HG02870 (cell line): ENCODE results near the gene CMIP.

Source experiments
- ATAC-seq: cut with Tn5 transposase; IDR thresholded peaks from one replicate; pipeline ENCODE4 v1.9.1; 2021; ENCODE audit warnings: mild to moderate bottlenecking, moderate library complexity; ENCODE audit not compliant: unreplicated experiment

Gene CMIP

DNA sequence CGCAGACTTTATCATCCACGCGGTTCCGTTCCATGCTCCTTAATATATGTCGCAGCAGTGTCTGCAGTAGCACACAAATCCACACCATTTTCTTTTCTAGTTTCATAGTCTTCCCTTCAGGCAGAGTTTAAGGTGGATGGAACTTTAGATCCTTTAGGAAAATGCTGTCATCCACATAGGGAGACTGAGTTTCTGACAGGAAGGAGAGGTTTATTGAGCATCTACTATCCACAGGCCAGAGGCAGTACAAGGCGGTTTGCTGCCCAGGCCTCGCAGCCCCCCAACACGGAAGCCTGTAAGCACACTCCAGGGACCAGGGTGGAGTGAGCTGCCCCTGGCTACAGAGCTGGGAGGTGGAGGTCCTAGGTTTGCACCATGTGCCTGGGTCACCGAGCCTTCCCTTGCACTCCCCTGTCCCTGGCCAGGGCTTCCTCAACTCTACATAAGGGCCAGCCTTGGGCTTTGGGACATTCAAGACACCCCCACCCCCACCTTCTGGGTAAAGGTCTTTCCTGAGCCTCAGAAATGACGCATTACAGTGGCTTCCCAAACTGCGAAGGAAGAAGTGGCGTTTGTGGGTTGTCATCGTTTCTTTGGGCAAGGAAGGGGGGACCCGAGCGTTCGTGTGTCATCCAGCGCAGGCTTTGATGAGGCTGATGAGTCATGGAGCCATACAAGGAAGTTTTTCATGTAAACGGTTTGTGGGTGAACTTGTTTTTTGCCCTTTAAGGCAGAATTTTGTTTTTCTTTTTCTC lies 188.0 kb downstream of the CMIP start:
- ATAC-seq = no peak

DNA sequence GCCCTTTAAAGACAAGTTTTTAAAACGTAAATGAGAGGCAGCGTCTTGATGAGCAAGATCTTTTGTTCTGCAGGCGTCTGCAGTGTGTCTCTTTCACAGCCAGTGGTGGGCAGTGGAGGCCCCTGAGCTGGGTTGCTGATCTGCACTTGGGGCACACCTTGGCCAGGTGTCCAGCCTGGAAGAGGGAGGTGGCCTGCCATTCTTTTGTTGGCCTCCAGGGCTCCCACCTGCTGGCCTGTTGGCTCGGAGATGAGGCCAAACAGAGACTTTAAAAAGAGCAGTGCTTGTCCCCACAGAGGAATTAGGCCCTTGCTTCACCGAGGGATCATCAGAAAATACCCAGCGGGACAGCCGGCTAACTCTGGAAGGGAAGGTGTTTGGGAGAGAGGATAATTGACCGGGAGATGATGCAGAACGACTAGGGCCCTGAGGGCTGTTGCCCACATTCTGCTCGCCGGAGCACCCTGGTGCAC lies 188.6 kb downstream of the CMIP start:
- no peak for ATAC-seq

DNA sequence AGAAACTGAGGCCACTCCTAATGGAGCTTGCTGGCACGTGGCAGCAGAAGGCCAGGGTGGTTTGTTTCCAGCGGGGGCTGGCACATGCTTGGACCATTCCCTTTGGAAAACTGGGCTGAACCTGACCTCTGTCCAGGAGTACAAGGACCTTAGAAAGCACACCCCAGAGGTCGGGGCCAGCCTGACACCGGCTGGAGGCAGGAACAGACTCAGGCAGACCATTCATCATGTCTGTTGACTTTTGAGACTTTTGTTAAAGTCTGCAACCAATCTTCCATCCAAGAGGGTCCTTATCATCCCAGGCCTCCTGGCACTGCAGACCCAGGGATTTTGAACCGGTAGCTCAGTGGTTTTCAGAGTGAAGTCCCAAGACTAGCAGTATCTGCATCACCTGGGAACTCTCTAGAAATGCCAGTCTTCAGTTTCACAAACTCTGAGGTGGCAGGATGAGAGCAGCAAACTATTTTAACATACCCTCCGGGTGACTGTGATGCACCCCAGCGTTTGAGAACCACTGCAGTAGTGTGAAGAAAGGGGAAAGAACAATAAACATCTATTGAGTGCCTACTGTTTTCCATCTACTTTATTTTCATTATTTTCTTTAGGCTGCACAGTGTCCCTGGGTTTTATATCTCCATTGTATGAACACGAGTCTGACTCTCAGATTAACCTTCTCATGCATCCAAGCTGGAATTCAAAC lies 189.2 kb downstream of the CMIP start:
- no peak for ATAC-seq

DNA sequence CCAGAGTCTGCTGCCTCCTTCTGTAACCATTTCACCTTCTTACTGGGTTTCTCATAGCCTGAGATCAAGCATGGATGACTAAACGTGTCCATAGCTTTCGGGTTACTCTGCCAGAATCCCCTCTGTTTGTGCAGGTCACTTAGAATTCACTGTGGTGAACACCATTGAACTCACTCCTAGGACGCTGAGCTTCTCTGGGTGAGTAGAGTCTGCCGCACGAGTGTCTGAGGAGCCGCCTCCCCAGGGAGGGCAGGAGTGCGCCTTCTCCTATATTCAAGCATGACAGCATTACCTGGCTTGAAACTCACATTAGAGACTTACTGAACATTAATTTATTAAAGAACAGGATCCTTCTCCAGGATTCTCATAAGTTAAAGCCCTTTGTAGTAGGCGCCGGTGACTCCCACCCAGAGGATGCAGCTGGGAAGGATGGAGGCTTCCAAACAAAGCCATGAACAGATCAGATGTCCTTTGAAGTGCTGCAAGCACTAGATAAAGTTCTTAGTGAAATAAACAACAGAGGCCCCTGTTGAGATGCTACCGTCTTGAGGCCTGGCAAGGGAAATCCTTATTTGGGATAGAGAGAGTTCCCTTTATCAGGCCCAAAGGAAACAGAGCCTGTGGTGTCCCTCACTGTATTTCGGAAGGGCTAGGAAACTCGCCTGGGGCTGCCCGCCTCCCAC lies 189.9 kb downstream of the CMIP start:
- no peak for ATAC-seq

DNA sequence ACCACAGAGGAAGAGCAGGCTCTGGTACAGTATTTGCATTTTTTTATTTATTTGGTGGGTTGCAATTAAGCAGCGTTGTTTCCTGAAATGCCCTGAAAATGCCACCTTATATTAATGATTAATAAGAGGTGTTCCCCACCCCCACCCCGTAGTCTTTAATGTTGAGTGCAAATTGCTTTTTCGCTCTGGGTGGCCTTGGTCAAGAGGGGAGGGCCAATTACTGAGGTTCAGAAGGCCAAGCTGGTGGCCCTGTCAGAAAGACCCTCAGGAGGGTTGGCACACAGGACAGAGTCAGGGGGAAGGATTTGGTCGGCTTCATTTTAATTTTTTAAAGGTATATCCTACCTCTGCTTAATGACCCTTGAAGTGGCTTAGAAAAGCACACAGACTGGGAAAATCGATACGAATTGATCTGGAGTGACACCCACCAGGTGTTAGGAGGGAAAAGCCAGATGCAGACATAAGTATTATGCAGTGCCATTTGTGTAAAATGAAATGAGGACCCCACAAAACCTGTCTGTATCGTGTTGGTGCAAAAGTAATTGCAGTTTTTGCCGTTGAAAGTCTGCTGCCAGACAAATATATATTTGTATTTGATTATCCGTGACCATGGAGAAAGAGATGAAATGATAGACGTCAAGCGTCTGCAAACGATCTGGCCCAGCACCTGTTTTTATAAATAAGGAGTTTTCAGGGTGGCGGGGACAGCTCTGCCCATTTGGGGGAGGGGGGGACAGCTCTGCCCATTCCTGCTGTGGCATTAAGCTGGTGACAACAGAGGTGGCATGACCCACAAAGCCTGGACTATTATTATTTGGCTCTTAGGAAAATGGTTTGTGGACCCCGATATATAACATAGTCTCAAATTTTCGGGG lies 190.7 kb downstream of the CMIP start:
- ATAC-seq = no peak

DNA sequence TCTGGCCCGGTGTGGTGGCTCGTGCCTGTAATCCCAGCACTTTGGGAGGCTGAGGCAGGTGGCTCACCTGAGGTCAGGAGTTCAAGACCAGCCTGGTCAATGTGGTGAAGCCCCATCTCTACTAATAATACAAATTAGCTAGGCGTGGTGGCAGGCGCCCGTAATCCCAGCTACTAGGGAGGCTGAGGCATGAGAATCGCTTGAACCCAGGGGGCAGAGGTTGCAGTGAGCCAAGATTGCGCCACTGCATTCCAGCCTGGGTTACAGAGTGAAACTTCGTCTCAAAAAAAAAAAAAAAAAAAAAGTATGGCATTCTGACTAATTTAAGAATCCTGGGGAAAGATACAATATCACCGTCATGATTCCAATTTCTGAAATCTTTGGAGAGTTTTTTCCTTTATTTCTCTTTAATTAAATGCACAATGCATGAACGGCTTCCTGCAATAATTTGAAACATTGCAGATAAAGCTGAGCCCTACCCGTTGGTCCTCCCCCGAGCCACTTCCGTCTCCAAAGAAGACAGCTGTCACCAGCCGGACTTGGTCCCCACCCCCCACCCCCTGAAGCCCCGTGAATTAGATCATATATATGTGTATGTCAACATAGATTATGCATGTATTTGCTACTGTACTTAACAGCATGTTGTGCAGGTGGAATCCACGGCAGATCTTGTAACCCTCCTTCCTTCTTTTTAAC lies 191.8 kb downstream of the CMIP start:
- no peak for ATAC-seq

DNA sequence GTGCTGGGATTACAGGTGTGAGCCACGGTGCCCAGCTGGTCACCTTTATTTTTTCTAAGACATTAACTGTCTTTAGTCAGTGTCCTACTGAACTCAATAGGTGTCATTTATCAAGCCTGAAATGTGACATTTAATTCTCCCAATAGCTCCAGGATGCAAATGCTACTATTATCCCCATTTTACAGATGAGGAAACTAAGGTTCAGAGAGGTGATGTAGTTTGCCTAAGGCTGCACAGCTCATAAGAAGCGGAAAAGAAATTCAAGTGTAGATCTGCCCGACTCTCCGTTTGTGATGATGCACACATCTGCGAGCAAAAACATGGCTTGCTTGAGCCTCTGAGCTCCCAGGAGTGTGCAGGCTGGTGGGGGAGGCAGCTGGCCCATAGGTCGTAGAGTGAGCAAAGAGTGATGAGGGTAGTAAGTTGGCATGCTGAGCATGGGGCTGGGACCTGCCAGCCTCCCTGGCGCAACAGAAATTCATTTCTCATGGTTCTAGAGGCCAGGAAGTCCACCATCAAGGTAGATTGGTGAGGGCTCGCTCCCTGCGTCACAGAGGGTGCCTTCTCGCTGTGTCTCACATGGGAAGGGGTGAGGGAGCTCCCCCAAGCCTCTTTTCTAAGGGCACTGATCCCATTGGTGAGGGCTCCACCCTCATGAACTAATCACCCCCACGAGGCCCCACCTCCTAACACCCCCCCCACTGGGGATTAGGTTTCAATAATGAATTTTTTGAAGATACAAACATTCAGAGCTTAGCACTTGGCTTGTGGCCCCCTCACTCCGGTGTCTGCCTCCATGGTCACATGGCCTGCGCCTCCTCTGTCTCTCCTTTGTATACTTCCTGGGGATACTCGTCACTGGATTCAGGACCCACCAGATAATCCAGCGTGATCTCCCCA lies 193.0 kb downstream of the CMIP start:
- no peak for ATAC-seq

DNA sequence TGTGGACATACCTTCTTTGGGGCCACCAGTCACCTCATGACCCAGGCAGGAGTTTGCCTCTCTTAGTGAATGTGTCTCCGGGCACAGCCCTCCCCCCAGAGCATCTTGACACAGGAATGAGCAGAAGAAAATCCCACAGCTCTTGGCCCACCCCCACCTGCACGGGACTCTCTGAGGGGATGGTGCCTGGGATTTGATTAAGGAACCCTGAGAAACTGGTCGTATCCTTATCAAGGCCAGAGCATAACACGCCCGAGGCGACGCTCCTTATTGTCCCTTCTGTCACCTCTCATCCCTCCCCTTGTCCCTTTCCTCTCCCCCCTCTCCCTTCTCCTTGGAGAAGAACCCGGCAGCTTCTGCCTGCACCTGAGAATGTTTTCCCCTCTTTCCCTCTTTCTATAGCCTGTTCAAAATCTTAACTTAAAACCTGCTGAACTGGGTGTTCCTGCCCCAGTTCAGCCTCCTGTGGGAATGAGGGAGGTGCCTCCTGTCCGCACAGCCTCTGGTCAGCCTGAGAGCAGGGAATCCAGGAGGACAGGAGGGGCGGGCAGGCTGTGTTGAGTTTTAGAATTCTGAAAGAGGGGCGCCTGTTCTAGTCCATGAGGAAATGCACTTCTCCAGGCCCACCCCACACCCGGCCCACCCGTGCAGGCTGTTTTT lies 193.8 kb downstream of the CMIP start:
- ATAC-seq = no peak

DNA sequence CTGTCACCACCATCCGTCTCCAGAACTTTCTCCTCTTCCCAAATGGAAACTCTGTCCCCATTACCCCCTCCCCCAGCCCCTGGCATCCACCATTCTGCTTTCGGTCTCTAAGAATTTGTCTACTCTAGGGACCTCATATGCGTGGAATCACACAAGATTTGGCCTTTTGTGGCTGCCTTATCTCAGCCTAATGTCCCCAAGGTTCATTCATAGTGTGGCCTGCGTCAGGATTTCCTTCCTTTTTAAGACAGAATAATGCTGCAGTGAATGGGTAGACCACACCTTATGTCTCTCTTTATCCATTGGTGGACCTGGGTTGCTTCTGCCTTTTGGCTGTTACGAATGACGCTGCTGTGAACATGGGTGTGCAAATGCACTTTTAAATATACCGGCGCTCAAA lies 194.7 kb downstream of the CMIP start:
- ATAC-seq = no peak

DNA sequence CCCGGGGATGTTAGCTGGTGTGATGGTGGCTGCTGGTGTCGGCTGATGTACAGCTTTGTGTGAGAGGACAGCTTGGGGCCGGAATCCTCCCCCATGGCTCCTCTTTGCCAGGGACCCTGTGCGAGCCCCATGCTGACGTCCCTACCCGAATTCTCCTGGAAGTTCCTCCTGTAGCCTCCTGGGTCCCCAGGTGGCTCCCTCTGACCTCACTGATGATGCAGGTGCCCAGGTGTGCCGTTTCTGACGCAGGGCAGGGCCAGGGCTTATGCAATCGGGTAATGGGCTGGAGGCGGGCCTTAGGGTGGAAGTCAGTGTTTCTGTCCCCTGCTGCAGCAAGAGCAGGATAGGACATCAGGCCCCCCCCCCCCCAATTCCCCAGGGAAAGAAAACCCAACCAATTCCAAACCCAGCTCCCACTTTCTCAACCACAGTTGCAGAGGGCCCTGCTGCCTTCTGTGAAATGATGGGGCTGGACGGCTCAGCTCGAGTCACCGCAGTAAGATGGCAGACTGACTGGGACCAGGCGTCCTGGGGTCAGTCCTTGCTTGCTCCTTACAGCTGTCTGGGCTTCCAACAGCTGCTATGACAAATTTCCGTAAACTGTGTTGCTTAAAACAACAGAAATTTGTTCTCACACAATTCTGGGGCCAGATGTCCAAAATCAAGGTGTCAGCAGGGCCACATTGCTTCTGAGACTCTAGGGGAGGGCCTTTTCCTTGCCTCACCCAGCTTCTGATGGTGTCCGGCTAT lies 195.5 kb downstream of the CMIP start:
- no peak for ATAC-seq

DNA sequence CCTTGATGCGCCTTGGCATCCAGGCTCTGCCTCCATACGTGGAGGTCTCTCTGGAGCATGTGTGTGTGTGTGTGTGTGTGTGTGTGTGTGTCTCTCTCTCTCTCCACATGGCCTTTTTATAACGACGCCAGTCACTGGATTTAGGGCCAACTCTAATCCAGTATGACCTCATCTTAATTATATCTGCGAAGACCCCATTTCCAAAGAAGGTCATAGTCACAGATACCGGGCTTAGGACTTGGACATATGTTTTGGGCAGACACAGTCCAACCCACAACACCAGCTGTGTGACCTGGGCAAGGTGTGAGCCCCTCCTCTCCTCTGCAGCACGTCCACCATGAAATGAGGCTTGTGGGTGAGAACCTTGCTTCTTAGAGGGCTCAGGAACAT lies 196.1 kb downstream of the CMIP start:
- ATAC-seq = no peak

DNA sequence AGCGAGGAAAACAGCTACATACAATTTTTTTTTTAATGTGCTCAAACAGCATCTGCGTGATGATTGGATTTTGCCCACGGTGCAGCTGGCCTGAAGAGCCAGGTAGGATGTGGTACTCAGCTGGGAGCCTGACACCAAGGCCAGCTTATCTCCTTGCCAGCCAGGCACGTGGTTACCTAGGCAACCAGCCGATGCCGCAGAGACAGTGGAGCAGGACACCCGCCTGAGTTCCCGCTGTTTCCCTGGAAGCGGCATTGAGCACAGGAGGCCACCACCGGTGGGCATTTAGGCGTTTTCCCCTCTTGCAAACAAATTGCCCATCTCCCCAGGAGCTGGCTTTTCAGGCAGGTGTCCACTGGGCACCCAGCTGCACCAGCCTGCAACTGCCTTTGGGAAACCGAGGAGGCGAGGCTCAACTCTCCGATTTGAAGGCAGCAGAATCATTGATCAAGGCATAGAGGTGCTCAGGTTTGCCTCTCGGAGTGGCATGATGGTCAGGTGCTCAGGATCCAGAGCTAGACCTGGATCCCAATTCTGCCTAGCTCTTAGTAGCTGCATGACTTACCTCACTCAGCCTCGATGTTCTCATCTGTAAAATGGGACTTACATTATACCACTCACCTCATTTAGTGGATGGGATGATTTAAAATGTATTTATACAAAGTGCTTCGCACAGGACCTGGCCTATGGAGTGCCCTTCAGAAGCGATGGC lies 196.9 kb downstream of the CMIP start:
- ATAC-seq = no peak

DNA sequence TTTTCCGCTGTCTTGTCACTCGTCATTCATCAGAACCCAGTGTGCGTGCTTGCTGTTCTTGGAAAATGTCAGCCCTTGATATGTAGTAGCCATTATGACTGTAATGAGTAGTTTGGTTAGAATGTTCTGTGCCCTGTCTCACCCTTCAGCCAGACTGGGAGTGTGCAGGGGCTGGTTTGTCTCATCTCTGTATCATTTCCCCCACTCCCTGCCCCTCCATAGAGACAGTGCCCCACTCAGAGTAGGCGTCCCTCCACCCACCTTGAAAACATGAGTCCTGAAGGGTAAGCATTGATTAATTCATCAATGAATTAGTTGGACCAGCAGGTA lies 197.5 kb downstream of the CMIP start:
- no peak for ATAC-seq

DNA sequence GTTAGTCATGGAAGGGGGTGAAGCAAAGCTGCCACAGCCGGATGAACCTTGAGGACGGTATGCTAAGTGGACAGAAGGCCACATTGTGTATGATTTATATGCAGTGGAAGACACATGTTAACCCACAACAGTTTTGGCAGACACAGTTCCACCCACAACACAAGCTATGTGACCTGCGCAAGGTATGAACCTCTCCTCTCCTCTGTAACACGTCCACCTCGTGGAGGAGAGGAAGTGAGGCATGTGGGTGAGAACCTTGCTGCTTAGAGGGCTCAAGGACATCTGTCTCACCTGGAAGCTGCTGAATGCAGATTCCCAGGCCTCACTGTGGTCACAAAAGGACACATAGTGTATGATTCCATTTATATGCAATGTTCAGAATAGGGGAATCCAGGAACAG lies 198.3 kb downstream of the CMIP start:
- no peak for ATAC-seq

DNA sequence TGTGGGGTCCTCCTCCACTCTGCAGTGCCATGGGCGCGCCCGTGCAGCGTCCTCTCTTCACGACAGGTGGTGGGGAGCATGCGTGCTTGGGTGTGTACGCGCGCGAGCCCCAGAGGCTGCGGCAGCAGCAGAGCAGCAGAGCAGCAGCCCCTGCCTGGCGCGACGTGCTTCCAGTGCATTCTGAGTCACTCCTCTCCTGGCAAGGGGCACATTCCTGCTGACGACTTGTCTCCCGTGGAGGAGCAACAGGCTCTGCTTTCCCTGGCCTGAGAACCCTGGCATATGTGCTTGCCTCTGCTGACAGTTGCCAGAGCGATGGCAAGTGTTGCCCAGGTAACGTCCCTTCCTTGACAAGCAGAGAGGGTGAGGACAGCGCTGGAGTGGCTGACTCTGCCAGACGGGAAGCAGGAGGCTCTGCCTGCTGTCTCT lies 200.7 kb downstream of the CMIP start:
- ATAC-seq = no peak

DNA sequence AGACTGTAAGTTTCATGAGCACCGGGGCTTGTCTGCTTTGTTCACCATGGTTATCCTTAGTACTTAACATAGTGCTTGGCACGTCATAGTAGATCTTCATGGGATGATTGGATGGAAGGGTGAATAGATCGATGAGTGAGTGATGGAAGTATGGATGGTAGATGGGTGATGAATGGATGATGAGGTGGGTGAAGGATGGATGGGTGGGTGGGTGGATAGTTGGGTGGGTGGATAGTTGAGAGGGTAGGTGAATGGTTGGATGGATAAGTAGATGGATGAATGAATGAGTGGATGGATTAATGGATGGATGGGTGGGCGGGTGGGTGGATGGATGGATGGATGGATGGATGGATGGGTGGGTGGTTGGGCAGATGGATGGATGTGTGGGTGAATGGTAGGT lies 201.3 kb downstream of the CMIP start:
- no peak for ATAC-seq

DNA sequence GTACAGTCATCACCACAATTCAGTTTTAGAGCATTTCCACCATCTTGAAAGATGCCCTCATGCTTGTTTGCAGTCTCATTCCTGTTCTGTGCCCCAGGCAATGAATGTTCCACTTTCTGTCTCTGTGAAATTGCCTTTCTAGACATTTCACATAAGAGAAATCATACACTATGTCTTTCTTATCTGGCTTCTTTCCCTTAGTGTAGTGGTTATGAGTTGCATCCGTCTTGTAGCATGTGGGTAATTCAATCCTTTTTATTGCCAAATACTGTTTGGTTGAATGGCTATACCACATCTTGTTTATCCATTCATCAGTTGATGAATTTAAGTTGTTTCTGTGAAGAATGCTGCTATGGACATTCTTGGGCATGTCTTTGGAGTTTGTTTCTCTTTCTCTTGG lies 202.0 kb downstream of the CMIP start:
- no peak for ATAC-seq

DNA sequence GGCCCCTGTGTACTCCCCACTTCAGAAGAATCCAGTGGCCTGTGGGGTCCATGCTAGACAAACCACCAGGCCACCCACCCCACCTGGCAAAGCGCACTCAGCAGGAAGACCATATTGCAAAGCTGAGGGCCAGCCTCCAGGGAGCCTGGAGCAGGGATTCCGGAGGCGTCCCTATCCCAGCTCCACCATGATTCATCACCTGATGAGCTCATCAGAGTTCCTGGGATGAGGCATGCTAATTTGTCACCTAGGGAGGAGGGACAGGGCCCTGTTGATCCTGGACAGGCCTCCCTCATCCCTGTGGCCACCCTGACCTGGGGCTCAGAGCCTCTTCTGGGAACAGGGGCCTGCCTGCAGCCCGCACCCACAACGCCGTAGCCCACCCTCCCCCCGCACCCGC lies 202.9 kb downstream of the CMIP start:
- ATAC-seq = no peak
